ENCODE data around the gene INKA1.

- TF ChIP-seq CTCF (IDR thresholded peaks at IDR 0.05) (no peak), POLR2A (IDR thresholded peaks at IDR 0.05) (no peak)
Measured at GRCh38 chr3:49841806-49842205, 38.7 kb downstream of the INKA1 start.
